ENCODE measurements around the gene LGSN.
"Not testable (repeated sequence)": the region's sequence is repeated elsewhere in the genome, so short reads cannot be mapped to it uniquely, and the experiment has no call there.

The LGSN gene

DNA sequence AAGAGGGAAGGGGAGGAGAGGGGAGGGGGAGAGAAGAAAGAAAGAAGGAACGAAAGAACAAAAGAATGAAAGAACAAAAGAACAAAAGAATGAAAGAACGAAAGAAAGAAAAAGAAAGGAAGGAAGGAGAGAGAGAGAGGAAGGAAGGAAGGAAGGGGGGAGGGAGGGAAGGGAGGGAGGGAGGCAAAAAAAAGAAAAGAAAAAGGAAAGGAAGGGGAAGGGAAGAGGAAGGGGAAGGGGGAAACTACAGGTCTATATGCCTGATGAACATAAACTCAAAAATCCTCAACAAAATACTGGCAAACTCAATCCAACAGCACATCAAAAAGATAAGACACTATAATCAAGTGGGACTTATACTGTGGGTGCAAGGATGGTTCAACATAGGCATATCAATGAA, 13.7 kb upstream of the LGSN start:
- H3K4me2 ChIP-seq (ENCODE audit: low read depth, low read length, poor library complexity, severe bottlenecking), result no peak overlapping the region
- H3K27me3 ChIP-seq (ENCODE audit: insufficient read depth, low read length, poor library complexity, severe bottlenecking), result no peaks in the 10 kb centered on the region
- no peak overlapping the region for H3K9ac ChIP-seq (ENCODE audit: low read depth, low read length, poor library complexity, severe bottlenecking)
- H2AFZ ChIP-seq (ENCODE audit: low read length), result no peak overlapping the region
- no peaks in the 10 kb centered on the region for H3K4me1 ChIP-seq (ENCODE audit: insufficient read depth, low read length, poor library complexity, severe bottlenecking)
- no peak overlapping the region for H3K4me3 ChIP-seq (ENCODE audit: low read length, poor library complexity, severe bottlenecking)
- H3K9me2 ChIP-seq (replicated peaks; ENCODE audit: low read depth, low read length), result no peaks in the 10 kb centered on the region
- no peaks in the 10 kb centered on the region for H3K36me3 ChIP-seq (ENCODE audit: insufficient read depth, low read length)
- TF ChIP-seq, protein P1, sequence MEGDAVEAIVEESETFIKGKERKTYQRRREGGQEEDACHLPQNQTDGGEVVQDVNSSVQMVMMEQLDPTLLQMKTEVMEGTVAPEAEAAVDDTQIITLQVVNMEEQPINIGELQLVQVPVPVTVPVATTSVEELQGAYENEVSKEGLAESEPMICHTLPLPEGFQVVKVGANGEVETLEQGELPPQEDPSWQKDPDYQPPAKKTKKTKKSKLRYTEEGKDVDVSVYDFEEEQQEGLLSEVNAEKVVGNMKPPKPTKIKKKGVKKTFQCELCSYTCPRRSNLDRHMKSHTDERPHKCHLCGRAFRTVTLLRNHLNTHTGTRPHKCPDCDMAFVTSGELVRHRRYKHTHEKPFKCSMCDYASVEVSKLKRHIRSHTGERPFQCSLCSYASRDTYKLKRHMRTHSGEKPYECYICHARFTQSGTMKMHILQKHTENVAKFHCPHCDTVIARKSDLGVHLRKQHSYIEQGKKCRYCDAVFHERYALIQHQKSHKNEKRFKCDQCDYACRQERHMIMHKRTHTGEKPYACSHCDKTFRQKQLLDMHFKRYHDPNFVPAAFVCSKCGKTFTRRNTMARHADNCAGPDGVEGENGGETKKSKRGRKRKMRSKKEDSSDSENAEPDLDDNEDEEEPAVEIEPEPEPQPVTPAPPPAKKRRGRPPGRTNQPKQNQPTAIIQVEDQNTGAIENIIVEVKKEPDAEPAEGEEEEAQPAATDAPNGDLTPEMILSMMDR (conservative IDR thresholded peaks at IDR 0.05; ENCODE audit: low read length), result no peak
- no peak for TF ChIP-seq EZH2phosphoT487 (IDR thresholded peaks at IDR 0.05; ENCODE audit: borderline replicate concordance)
- H3K79me2 ChIP-seq (ENCODE audit: insufficient read depth, low read length), result no peaks in the 10 kb centered on the region
- H4K20me1 ChIP-seq (ENCODE audit: insufficient read depth, low read length, poor library complexity, severe bottlenecking), result no peaks in the 10 kb centered on the region
- no peaks in the 10 kb centered on the region for H3K9me3 ChIP-seq (ENCODE audit: insufficient read depth, low read depth, low read length)
- H3F3A ChIP-seq (ENCODE audit: low read depth), result no peaks in the 10 kb centered on the region

DNA sequence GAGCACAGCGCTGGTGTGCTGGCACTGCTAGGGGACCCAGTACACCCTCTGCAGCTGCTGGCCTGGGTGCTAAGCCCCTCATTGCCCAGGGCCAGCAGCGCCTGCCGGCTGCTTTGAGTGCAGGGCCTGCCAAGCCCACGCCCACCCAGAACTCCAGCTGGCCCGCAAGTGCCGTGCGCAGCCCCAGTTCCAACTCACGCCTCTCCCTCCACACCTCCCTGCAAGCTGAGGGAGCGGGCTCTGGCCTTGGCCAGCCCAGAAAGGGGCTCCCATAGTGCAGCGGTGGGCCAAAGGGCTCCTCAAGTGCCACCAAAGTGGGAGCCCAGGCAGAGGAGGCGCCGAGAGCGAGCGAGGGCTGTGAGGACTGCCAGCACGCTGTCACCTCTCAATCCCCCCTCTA, 6.8 kb upstream of the LGSN start:
- not testable (repeated sequence) for H3K9ac ChIP-seq (ENCODE audit: low read depth, low read length, poor library complexity, severe bottlenecking); H2AFZ ChIP-seq (ENCODE audit: low read length); H3K4me3 ChIP-seq (ENCODE audit: low read length, poor library complexity, severe bottlenecking); H4K20me1 ChIP-seq (ENCODE audit: insufficient read depth, low read length, poor library complexity, severe bottlenecking); H3K27me3 ChIP-seq (ENCODE audit: insufficient read depth, low read length, poor library complexity, severe bottlenecking); H3K4me1 ChIP-seq (ENCODE audit: insufficient read depth, low read length, poor library complexity, severe bottlenecking); H3K9me2 ChIP-seq (replicated peaks; ENCODE audit: low read depth, low read length); H3K36me3 ChIP-seq (ENCODE audit: insufficient read depth, low read length); H3F3A ChIP-seq (ENCODE audit: low read depth); H3K79me2 ChIP-seq (ENCODE audit: insufficient read depth, low read length); H3K9me3 ChIP-seq (ENCODE audit: insufficient read depth, low read depth, low read length); H3K4me2 ChIP-seq (ENCODE audit: low read depth, low read length, poor library complexity, severe bottlenecking)

DNA sequence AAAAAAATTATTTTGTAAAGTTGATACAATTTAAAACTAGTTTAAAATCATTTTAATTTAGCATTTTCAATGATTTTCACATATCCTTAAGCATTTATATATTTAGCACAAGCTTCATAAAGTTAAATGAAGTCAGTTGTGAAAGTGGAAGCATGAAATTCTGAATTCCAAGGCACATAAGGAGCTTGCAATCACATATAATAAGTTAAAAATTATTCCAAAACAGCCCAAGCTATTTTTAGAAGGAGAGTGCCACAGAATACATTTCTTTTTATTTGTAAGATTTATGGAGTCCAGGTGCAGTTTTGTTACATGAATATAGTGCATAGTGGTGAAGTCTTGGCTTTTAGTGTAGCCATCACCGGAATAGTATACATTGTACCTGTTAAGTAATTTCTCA, 3.2 kb upstream of the LGSN start:
- TF ChIP-seq, protein P1 (conservative IDR thresholded peaks at IDR 0.05; ENCODE audit: low read length), result no peak
- TF ChIP-seq EZH2phosphoT487 (IDR thresholded peaks at IDR 0.05; ENCODE audit: borderline replicate concordance), result no peak
- H3K4me3 ChIP-seq (ENCODE audit: low read length, poor library complexity, severe bottlenecking), result no peak overlapping the region

DNA sequence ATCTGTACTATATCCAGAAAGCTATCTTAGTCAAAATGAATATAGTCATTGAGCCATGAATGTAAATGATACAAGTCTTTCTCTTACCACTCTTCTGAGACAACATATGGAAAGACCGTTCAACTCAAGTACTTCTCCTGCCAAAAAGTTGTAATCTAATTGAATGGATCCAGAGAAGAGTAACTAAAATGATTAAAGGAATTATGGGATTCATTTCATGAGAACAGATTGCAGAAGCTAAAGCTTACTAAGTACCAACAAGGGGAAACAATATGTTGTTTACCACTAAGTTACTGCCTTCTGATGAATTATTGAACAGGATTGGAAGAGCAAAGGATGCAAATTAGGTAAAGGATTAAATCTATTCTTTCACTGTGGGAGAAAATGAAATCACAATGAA, 2.0 kb upstream of the LGSN start:
- TF ChIP-seq EZH2phosphoT487 (IDR thresholded peaks at IDR 0.05; ENCODE audit: borderline replicate concordance), result no peak
- TF ChIP-seq, protein P1 (conservative IDR thresholded peaks at IDR 0.05; ENCODE audit: low read length), result no peak
- Histone ChIP-seq H3K4me2 (ENCODE audit: low read depth, low read length, poor library complexity, severe bottlenecking) (no peak overlapping the region), H3K36me3 (ENCODE audit: insufficient read depth, low read length) (no peaks in the 10 kb centered on the region), H3K9ac (ENCODE audit: low read depth, low read length, poor library complexity, severe bottlenecking) (no peak overlapping the region), H3K9me3 (ENCODE audit: insufficient read depth, low read depth, low read length) (no peaks in the 10 kb centered on the region), H3K27me3 (ENCODE audit: insufficient read depth, low read length, poor library complexity, severe bottlenecking) (no peaks in the 10 kb centered on the region), H2AFZ (ENCODE audit: low read length) (no peak overlapping the region), H4K20me1 (ENCODE audit: insufficient read depth, low read length, poor library complexity, severe bottlenecking) (no peaks in the 10 kb centered on the region), H3K9me2 (replicated peaks; ENCODE audit: low read depth, low read length) (no peaks in the 10 kb centered on the region), H3K79me2 (ENCODE audit: insufficient read depth, low read length) (no peaks in the 10 kb centered on the region), H3K4me3 (ENCODE audit: low read length, poor library complexity, severe bottlenecking) (no peak overlapping the region), H3K4me1 (ENCODE audit: insufficient read depth, low read length, poor library complexity, severe bottlenecking) (no peaks in the 10 kb centered on the region), H3F3A (ENCODE audit: low read depth) (no peaks in the 10 kb centered on the region)

More for the DNA sequence above, 3.2 kb upstream of the LGSN start:
- H3K4me2 ChIP-seq (ENCODE audit: low read depth, low read length, poor library complexity, severe bottlenecking), result no peak overlapping the region
- no peaks in the 10 kb centered on the region for H4K20me1 ChIP-seq (ENCODE audit: insufficient read depth, low read length, poor library complexity, severe bottlenecking)
- H3K36me3 ChIP-seq (ENCODE audit: insufficient read depth, low read length), result no peaks in the 10 kb centered on the region
- H3F3A ChIP-seq (ENCODE audit: low read depth), result no peaks in the 10 kb centered on the region
- H2AFZ ChIP-seq (ENCODE audit: low read length), result no peak overlapping the region
- H3K79me2 ChIP-seq (ENCODE audit: insufficient read depth, low read length), result no peaks in the 10 kb centered on the region
- H3K27me3 ChIP-seq (ENCODE audit: insufficient read depth, low read length, poor library complexity, severe bottlenecking), result no peaks in the 10 kb centered on the region
- no peaks in the 10 kb centered on the region for H3K4me1 ChIP-seq (ENCODE audit: insufficient read depth, low read length, poor library complexity, severe bottlenecking)
- H3K9me3 ChIP-seq (ENCODE audit: insufficient read depth, low read depth, low read length), result no peaks in the 10 kb centered on the region
- no peaks in the 10 kb centered on the region for H3K9me2 ChIP-seq (replicated peaks; ENCODE audit: low read depth, low read length)
- H3K9ac ChIP-seq (ENCODE audit: low read depth, low read length, poor library complexity, severe bottlenecking), result no peak overlapping the region
